Measurements from ENCODE around the gene XPNPEP3.
"Not testable (repeated sequence)": the region's sequence is repeated elsewhere in the genome, so short reads cannot be mapped to it uniquely, and the experiment has no call there.

The XPNPEP3 gene
- 20.5 reads per million, percentile 47 among the genes with 10 or more reads in this experiment for total RNA-seq

GRCh38 chr22:40856513-40857308 is at the start of gene XPNPEP3, which contains the start of gene ST13:
Gene XPNPEP3 (plus strand): TSS chr22:40857148. CDS start chr22:40857182, 34 bp downstream.
Gene ST13 (minus strand): TSS chr22:40856639. CDS start chr22:40856540, 99 bp downstream.
- DNase-seq, result peak; percentile 96

GRCh38 chr22:40808018-40808841 is 48.7 kb upstream of the XPNPEP3 start:
- DNase-seq, result no peak

GRCh38 chr22:40813912-40814315 is 43.0 kb upstream of the XPNPEP3 start:
- no peak for DNase-seq

GRCh38 chr22:40817737-40818136 is 39.2 kb upstream of the XPNPEP3 start:
- DNase-seq, result no peak

DNA sequence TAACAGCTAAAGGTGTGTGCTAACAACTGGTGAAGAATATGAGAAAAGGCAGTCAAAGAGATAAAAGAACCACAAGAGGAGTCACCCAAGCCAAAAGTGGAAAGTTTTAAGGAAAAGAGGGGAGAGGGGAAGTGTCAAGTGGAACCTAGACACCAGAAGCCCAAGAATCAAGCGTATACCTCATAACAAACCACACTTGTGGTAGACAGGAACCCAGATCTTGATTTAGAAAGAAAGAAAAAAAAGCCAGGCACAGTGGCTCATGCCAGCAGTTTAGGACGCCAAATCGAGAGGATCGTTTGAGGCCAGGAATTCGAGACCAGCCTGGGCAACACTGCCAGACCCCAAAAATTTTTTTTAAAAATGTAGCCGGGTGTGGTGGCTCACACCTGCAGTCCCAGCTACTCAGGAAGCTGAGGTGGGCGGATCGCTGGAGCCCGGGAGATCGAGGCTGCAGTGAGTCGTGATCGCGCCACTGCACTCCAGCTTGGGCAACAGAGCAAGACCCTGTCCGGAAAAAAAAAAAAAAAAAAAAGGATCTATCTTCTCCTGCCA is 38.7 kb upstream of the XPNPEP3 start:
- no peak for DNase-seq

DNA sequence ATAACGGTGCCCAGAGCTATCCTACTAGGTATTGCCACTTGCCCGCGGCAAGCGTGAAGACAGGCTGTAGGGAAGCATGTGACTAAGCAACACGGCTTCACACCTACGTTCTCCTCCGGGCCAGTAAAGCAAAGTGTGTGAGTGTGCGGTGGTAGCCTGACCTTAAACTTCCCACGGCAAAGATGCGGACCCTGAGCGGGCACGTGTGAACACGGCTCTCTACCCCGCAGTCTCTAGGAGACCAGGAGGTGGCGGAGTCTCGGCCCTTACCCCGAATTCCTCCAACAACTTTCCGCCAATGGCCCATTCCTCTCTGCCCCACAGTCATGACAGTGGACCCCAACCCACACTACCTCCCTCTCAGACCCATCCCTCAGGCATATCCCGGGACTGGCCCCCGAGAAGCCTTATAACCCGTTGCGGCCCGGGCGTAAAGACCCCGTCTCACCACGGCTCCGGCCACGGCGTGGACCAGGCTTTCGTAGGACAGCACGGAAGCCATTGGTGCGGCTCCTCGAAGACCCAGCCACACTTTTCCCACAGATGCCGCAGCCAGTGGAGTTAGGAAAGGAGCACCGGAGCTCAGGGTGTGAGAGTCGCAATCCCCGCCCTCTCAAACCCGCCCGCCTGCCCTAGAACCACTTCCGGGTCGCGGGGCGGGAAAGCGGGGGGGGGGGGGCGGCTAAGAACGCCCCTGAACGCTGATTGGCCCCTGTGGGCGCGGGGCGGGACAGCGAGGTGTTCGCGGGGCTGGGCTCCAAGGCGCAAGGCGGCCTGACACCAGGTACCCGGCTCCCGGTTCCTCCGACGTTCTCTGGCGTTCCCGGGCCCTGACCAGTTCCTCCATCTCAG is 38.0 kb upstream of the XPNPEP3 start, which contains the start of gene SLC25A17:
TSS of gene SLC25A17 (minus strand) at position 600 of the 852 bp plus-strand sequence. CDS start at position 502, 98 bp downstream.
- DNase-seq, result peak; percentile 86

- DNase-seq, result no peak
These were observed 37.3 kb upstream of the XPNPEP3 start for GRCh38 chr22:40819599-40820140.

GRCh38 chr22:40823426-40823825 is 33.5 kb upstream of the XPNPEP3 start:
- no peak for DNase-seq

DNA sequence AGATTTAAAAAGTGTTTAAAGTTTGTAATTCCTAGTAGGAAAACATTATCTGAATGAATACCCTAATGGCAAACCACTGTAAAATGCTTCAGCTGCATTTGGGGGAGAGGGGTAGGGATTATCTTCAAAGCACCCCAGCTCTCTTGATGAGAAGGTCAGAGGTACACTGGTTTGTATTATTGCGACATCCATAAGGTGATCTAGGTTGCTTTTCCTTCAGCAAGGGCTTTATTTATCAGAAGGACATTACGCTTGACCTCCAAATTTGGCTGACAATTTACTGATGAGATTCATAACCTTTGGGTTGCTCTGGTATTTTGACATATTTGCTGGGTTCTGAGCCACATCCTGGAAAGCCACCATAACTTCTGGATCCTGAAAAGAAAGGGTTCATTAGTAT is 30.7 kb upstream of the XPNPEP3 start:
- DNase-seq, result not testable (repeated sequence)

GRCh38 chr22:40826984-40827741 is 29.8 kb upstream of the XPNPEP3 start:
- DNase-seq, result no peak

DNA sequence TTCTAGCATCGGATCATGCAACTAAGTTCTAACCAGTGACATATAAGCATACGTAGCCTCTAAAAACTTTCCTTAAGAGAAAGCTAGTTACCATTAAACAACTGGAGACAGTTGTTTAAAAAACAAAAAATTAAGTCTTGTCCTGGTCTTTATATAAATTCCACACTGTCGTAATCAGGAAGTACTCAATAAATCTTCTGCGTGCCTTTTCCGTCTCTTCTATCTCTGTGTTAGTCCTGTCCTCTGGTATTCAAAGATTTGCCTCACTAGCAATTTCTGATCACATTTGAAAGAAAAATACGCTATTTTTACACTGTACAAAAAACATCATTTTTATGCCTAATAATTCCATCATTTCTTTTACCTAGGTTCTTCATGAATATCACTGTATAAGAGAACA is 27.8 kb upstream of the XPNPEP3 start:
- no peak for DNase-seq

DNA sequence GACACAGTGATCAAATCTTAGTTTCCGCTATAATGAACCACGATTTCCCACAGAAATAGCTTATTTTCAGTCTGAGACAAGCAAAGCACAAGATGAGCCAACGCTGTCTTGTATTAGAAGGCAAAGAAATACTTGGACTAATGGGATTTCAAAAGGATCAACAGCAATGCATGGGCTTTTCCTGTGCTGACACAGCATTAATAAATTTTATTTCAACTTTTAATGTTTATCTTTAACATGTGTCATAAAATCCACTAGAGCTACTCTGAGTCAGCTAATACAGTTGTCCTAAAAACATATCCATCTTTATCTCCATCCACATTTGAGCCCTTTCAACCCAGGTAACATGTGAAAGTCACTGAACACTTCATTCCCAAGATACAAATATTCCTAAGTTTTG is 22.3 kb upstream of the XPNPEP3 start:
- no peak for DNase-seq

DNA sequence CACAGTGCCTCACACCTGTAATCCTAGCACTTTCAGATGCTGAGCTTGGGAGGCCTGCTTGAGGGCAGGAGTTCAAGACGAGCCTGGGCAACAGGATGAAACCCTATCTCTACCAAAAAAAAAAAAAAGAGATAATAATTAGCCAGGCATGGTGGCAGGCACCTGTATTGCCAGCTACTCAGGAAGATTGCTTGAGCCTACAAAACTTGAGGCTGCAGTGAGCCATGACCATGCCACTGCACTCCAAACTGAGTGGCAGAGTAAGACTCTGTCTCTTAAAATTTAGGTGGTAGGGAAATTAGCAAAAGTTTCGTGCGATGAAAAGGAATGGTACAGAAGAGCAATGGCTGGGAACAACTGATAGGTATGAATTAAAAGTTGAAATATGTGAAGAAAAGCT is 18.5 kb upstream of the XPNPEP3 start:
- no peak for DNase-seq

DNA sequence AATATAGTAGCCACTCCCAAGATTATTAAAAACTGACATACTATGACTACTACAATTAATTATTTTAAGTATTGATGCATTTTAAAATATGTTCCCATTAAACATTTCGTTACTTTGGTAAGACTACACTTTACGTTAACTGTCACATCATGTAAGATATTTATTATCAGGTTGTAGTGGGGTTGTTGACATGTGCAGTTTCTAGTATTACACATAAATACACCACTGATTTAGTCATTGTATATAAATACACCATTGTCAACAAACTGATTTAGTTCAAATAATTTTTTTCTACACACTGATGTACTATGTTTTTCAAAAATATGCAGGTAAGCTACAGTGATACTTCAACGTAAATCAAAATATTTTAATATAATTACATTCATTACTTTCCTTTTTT is 12.0 kb upstream of the XPNPEP3 start:
- DNase-seq, result no peak

- DNase-seq, result not testable (repeated sequence)
These were observed 11.1 kb upstream of the XPNPEP3 start for GRCh38 chr22:40845816-40846215.

DNA sequence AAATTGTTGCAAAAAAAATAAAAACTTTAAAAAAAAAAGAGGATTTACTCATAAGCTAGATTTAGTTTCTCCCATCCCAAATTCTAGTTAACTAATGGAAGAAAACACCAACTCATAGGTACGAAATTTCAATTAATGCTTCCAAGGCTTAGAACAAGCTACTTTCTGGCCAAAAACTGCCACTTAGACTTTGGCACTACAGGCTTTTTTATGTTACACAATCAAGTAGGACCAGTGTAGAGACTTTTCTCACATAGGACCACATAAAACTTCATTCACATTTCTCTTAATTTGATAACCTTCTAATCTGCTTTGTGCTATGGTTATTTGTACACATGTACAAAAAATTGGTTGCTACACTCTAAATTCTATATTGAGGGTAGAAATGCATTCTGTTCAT is 3.6 kb upstream of the XPNPEP3 start:
- DNase-seq, result no peak

DNA sequence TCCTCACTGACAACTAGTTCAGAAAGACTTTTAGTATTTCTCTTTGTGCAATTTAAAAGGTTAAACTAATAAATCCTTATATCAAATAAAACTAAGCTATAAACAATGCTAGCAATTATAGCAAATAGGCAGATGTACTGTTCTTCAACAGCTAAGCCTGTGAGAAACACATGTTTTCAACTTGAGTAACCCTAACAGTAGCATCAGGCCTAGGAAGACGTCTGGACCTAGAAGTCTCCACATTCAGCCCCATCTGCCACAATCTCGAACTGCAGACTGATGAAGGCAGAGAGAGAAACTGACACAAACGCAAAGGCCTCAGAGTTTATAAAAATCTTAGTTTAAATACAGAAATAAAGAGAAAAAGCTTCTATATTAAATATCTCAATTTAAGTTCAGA is 3.0 kb upstream of the XPNPEP3 start:
- no peak for DNase-seq

DNA sequence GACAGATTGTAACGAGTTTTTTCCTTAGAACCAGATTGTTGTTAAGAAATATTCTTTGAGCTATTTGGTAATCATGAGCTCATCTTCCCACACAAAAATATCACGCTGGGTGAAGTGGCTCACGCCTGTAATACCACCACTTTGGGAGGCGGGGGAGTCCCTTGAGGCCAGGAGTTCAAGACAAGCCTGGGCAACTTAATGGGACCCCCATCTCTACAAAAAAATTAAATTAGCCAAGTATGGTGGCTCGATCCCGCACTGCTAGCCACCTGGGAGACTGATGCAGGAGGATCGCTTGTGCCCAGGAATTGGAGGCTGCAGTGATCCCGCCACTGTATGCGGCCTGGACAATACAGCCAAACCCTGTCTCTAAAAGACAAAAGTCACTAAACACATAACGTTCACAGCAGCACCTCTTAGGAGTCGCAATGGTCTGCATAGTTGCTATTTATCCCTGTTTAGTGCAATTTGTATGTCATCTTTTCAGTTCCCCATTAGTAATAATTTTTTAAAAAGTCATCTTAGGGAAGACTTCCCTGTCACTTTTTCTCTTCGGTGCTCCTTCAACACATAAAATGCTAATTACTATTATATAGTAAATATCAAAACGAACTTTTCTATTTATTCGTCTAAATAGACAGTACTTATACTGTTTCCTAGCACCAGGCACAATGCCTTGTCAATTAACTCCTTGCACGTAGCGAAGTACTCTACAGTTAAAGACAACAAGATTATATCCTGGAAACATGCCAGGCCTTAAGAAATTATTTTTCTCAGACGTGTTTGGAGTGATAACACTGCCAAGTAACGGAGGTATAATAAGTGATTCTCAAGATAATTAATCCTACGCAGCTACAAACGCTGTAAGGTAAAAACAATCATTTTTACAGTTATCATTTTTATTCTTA is 1.6 kb upstream of the XPNPEP3 start:
- DNase-seq, result no peak

DNA sequence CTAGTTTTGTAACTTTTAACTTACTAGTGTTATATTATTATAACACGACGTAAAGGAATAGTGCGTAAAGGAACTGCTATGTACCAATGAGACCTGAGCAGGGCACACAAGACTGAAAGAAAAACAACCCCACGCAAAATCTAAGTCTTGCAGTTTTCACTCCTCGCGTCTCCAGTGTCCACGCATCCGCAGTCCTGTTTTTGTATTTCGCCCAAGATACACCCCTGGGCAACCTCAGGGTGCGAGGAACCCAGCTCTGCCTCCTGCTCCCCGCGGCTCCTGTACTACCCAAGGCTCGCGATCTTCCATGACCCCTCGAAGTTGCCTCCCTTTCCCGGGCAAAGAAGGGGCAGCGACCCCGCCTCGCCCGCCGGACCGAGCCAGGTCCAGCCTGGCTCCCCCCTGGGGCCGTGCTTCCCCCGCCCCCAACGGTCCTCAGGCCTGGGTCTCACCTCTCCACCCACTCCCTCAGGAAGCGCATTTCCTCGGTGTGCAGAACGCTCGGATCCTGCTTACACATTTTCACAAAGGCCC is 902 bp upstream of the XPNPEP3 start:
- no peak for DNase-seq

All from effector CD4-positive, alpha-beta T cell (primary cell).